ENCODE results near the gene LGR6.

DNA sequence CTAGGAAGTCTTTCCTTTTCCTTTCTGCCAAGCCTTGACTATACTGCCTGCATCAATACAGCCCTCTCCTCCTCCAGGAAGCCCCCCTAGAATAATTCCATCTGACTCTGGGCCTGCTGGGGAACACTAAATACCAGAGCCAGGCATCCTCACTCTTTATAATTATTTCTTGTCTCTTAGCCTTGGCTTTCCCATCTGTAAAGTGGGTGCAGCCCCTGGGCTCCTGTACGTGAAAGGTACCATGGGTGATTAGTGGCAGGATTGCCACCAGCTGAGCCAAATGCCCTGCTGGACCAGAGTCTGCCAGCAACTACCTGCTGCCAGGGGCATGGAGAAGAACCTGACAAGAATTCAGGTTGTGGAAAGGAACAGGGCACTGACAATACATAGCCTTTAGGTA, 58.7 kb downstream of the LGR6 start:
- no peak for TF ChIP-seq POLR2AphosphoS5 (IDR thresholded peaks at IDR 0.05)
- TF ChIP-seq POLR2A (IDR thresholded peaks at IDR 0.05) = no peak
- TF ChIP-seq, protein P1, sequence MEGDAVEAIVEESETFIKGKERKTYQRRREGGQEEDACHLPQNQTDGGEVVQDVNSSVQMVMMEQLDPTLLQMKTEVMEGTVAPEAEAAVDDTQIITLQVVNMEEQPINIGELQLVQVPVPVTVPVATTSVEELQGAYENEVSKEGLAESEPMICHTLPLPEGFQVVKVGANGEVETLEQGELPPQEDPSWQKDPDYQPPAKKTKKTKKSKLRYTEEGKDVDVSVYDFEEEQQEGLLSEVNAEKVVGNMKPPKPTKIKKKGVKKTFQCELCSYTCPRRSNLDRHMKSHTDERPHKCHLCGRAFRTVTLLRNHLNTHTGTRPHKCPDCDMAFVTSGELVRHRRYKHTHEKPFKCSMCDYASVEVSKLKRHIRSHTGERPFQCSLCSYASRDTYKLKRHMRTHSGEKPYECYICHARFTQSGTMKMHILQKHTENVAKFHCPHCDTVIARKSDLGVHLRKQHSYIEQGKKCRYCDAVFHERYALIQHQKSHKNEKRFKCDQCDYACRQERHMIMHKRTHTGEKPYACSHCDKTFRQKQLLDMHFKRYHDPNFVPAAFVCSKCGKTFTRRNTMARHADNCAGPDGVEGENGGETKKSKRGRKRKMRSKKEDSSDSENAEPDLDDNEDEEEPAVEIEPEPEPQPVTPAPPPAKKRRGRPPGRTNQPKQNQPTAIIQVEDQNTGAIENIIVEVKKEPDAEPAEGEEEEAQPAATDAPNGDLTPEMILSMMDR (IDR thresholded peaks at IDR 0.05) = no peak

Data from upper lobe of left lung (tissue), 4 donors.